ENCODE data around the gene ASB15. TPM values are rescaled to one million over a fixed set of nuclear protein-coding genes. Genes with fewer than 3 reads are reported as not detected.

Gene ASB15
- total and polyA plus RNA-seq, 2 donors from 2014 or later: 1.8 TPM; not detected in 1

GRCh38 chr7:123675181-123675473, 73.5 kb downstream of the ASB15 start:
- intact Hi-C loops (cut with DNase I): no loop called here
- Histone ChIP-seq H3K4me1 (ENCODE audit: control insufficient read depth in 2 of 3, insufficient read depth in 2 of 3, low read depth in 1 of 3, low read length in 3 of 3) (peaks cover 0 to 3% (median 0%) of the 10 kb centered on the region in 3 donors), H3K27ac (ENCODE audit: low read depth in 2 of 2, low read length in 2 of 2) (no peak overlapping the region), H3K9ac (ENCODE audit: low read length in 3 of 3) (no peak overlapping the region), H3K27me3 (ENCODE audit: control insufficient read depth, insufficient read depth, low read length) (no peaks in the 10 kb centered on the region), H3K4me3 (ENCODE audit: low read length in 3 of 3) (no peak overlapping the region), H3K36me3 (ENCODE audit: control insufficient read depth in 2 of 3, insufficient read depth in 3 of 3, low read length in 3 of 3) (no peaks in the 10 kb centered on the region), H3K9me3 (ENCODE audit: control insufficient read depth in 2 of 3, insufficient read depth in 1 of 3, low read length in 3 of 3) (no peaks in the 10 kb centered on the region)
- FAIRE-seq: no peak
- DNase-seq: no peak
- TF ChIP-seq, protein P1, sequence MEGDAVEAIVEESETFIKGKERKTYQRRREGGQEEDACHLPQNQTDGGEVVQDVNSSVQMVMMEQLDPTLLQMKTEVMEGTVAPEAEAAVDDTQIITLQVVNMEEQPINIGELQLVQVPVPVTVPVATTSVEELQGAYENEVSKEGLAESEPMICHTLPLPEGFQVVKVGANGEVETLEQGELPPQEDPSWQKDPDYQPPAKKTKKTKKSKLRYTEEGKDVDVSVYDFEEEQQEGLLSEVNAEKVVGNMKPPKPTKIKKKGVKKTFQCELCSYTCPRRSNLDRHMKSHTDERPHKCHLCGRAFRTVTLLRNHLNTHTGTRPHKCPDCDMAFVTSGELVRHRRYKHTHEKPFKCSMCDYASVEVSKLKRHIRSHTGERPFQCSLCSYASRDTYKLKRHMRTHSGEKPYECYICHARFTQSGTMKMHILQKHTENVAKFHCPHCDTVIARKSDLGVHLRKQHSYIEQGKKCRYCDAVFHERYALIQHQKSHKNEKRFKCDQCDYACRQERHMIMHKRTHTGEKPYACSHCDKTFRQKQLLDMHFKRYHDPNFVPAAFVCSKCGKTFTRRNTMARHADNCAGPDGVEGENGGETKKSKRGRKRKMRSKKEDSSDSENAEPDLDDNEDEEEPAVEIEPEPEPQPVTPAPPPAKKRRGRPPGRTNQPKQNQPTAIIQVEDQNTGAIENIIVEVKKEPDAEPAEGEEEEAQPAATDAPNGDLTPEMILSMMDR (IDR thresholded peaks at IDR 0.05; ENCODE audit: borderline replicate concordance, extremely low read depth, insufficient read depth): no peak

- TF ChIP-seq, protein P1 (IDR thresholded peaks at IDR 0.05; ENCODE audit: borderline replicate concordance, extremely low read depth, insufficient read depth): no peak
- DNase-seq (no peak), FAIRE-seq (no peak)
- intact Hi-C loops (cut with DNase I): no loop called here
- Histone ChIP-seq H3K27ac (ENCODE audit: low read depth in 2 of 2, low read length in 2 of 2) (no peak overlapping the region), H3K36me3 (ENCODE audit: control insufficient read depth in 2 of 3, insufficient read depth in 3 of 3, low read length in 3 of 3) (peaks cover 0 to 2% (median 0%) of the 10 kb centered on the region in 3 donors), H3K4me3 (ENCODE audit: low read length in 3 of 3) (no peak overlapping the region), H3K4me1 (ENCODE audit: control insufficient read depth in 2 of 3, insufficient read depth in 2 of 3, low read depth in 1 of 3, low read length in 3 of 3) (peaks cover 0 to 11% (median 2%) of the 10 kb centered on the region in 3 donors), H3K9ac (ENCODE audit: low read length in 3 of 3) (no peak overlapping the region), H3K9me3 (ENCODE audit: control insufficient read depth in 2 of 3, insufficient read depth in 1 of 3, low read length in 3 of 3) (no peaks in the 10 kb centered on the region), H3K27me3 (ENCODE audit: control insufficient read depth, insufficient read depth, low read length) (no peaks in the 10 kb centered on the region)
Observed at GRCh38 chr7:123677061-123677715, 75.6 kb downstream of the ASB15 start.

- Histone ChIP-seq H3K27me3 (ENCODE audit: control insufficient read depth, insufficient read depth, low read length) (no peaks in the 10 kb centered on the region), H3K4me3 (ENCODE audit: low read length in 3 of 3) (no peak overlapping the region), H3K4me1 (ENCODE audit: control insufficient read depth in 2 of 3, insufficient read depth in 2 of 3, low read depth in 1 of 3, low read length in 3 of 3) (peaks cover 0 to 11% (median 2%) of the 10 kb centered on the region in 3 donors), H3K9me3 (ENCODE audit: control insufficient read depth in 2 of 3, insufficient read depth in 1 of 3, low read length in 3 of 3) (no peaks in the 10 kb centered on the region), H3K36me3 (ENCODE audit: control insufficient read depth in 2 of 3, insufficient read depth in 3 of 3, low read length in 3 of 3) (peaks cover 0 to 2% (median 2%) of the 10 kb centered on the region in 3 donors), H3K9ac (ENCODE audit: low read length in 3 of 3) (no peak overlapping the region), H3K27ac (ENCODE audit: low read depth in 2 of 2, low read length in 2 of 2) (no peak overlapping the region)
- DNase-seq (no peak), FAIRE-seq (no peak)
- TF ChIP-seq, protein P1 (IDR thresholded peaks at IDR 0.05; ENCODE audit: borderline replicate concordance, extremely low read depth, insufficient read depth): no peak
- intact Hi-C loops (cut with DNase I): loop anchor here (10.0 kb wide), 1 partner anchor 185 kb away; no protein-coding TSS in a partner anchor
Observed at GRCh38 chr7:123679614-123680013, 78.0 kb downstream of the ASB15 start.

Measured in kidney (tissue), 14 donors.